ENCODE results near the gene SPRYD3.
"Not testable (repeated sequence)": the region's sequence is repeated elsewhere in the genome, so short reads cannot be mapped to it uniquely, and the experiment has no call there.

Gene SPRYD3

GRCh38 chr12:53079226-53080117 lies at the start of gene SPRYD3:
TSS of gene SPRYD3 (minus strand) at chr12:53079390. CDS start at chr12:53079333, 57 bp downstream.
- in situ Hi-C loops (cut with MboI; ENCODE audit: low sequenced_read_pairs): no loop called here

DNA sequence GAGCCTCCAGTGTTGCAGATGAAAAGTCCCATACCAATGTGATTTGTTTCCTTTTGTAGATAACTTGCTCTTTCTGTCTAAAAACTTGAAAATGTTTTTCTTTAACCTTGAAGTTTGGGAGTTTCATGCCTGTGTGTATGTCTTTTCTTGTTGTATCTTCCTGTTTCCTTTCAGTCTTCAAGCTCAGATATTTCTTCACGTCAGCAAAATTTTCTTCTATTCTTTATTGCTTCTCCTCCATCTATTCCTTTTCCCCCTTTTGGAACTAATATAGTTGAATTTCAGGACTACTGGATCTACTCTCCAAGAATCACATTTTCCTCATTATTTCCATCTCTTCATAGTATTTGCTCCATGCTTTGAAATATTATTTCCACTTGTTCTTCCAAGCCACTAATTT lies 48.0 kb upstream of the SPRYD3 start:
- in situ Hi-C loops (cut with MboI; ENCODE audit: low sequenced_read_pairs): no loop called here

- in situ Hi-C loops (cut with MboI; ENCODE audit: low sequenced_read_pairs): no loop called here
Measured at GRCh38 chr12:53124352-53124723, 45.1 kb upstream of the SPRYD3 start.

- in situ Hi-C loops (cut with MboI; ENCODE audit: low sequenced_read_pairs): no loop called here
Measured at GRCh38 chr12:53123578-53124351, 44.6 kb upstream of the SPRYD3 start.

DNA sequence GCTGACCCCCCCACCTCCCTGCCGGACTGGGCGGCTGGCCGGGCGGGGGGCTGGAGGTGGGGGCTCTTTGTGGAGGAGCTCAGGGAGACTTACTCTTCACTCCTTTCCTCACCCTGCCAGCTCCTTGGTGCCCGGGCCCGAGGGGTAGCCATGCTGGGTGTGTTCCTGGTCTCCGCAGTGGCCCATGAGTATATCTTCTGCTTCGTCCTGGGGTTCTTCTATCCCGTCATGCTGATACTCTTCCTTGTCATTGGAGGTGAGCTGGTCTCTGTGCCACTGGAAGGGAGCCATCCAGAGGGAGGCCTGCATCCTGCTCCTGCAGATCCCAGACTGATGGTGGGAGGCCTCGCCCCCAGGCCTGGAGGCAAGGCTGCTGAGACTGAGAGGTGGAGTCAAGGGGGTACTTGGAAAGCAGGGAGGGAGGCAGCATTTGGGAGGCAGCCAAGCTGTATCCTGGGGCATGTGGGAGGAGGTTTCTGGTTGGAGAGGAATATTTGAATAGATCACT lies 43.8 kb upstream of the SPRYD3 start:
- in situ Hi-C loops (cut with MboI; ENCODE audit: low sequenced_read_pairs): no loop called here

GRCh38 chr12:53120685-53121525 lies 41.7 kb upstream of the SPRYD3 start:
- in situ Hi-C loops (cut with MboI; ENCODE audit: low sequenced_read_pairs): no loop called here

DNA sequence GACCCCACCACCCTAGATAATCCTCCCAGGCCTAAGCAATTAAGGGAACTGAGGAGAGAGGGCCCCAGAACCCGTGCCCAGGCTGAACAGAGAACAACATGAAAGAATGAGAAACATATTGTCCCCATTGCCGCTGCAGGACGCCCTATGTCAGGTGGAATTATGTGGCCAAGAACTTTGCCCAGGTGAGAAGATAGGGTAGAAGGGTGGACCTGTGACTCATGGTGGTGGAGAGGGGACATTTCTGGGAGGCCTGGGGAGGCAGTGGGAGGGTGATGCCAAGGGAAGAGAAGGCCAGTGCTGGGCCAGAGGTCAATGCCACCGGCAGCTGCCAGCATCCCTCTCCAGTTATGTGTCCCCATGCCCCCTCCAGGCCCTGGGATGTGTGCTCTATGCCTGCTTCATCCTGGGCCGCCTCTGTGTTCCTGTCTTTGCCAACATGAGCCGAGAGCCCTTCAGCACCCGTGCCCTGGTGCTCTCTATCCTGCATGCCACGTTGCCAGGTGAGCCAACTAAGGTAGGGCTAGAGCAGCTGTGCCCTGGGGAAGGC lies 39.6 kb upstream of the SPRYD3 start:
- in situ Hi-C loops (cut with MboI; ENCODE audit: low sequenced_read_pairs): no loop called here

GRCh38 chr12:53115891-53116648 lies 36.9 kb upstream of the SPRYD3 start:
- in situ Hi-C loops (cut with MboI; ENCODE audit: low sequenced_read_pairs): no loop called here

DNA sequence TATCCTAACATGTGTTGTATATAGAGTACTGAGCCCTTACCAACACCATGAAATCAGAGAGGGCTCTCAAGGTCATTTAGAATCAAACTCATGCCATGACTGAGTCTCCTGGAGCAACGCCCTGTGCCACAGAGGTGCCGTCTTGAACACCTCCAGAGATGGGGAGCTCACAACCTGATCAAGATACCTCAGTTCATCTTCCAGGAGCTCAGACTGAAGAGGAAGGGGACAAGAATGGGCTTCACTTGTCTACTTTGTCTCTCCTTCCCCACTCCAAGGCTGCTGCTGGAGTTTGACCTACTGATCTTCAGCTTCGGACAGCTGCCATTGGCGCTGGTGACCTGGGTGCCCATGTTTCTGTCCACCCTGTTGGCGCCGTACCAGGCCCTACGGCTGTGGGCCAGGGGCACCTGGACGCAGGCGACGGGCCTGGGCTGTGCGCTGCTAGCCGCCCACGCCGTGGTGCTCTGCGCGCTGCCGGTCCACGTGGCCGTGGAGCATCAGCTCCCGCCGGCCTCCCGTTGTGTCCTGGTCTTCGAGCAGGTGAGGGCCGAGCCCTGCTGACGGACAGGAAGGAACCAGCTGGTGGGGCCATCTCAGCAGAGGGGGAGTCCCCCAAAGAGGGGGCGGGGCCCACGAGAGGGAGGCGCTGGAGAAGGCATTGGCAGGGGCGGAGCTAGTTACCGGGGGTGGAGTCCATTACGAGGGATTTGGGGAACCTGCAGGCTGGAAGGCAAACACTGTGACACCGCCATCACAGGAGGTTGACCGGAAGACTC lies 36.1 kb upstream of the SPRYD3 start:
- in situ Hi-C loops (cut with MboI; ENCODE audit: low sequenced_read_pairs): no loop called here

DNA sequence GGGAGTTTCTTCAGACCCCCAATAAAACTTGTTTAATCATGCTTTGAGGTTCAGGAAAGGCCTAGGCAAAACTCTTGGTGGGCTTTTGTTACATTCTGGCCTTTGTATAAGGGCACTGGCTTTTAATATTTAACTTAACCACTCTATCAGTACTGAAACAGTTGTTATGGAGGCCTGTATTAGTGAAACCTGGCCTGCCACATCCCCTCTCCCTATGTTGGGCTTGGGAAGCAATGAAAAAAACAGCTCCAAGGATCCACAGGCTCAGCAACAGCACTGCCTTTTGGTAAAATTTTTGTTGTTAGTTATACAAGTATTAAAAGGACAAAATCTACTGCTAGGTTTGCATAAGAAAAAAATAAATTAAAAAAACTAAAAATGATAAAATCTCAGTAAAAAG lies 34.8 kb upstream of the SPRYD3 start:
- in situ Hi-C loops (cut with MboI; ENCODE audit: low sequenced_read_pairs): no loop called here

DNA sequence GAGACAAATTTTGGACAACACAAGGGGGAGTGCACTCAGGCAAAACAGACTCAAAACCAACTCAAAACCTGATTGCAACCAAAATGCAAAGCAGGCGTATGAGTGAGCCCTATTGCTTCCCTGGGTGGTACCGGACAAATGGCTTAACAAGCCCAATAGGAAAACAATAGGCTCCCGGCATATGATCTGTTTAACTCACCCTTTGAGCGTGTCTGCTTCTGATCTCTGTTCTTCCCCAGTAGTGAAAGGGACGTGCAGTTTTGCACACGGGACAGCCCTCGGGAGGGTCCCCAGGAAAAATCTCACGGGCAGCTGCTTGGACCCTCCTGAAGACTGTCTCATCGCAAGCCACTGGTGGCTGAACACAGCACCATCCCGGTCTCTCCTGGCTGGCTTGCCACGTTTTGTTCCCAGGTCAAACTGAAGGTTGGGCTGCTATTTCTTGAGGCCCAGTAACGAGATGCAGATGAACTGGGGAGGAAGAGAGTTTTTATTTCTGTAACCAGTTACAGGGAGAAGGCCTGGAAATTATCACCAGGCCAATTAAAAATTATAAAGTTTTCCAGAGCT lies 34.0 kb upstream of the SPRYD3 start:
- in situ Hi-C loops (cut with MboI; ENCODE audit: low sequenced_read_pairs): no loop called here

GRCh38 chr12:53112431-53112830 lies 33.2 kb upstream of the SPRYD3 start:
- in situ Hi-C loops (cut with MboI; ENCODE audit: low sequenced_read_pairs): not testable (repeated sequence)

DNA sequence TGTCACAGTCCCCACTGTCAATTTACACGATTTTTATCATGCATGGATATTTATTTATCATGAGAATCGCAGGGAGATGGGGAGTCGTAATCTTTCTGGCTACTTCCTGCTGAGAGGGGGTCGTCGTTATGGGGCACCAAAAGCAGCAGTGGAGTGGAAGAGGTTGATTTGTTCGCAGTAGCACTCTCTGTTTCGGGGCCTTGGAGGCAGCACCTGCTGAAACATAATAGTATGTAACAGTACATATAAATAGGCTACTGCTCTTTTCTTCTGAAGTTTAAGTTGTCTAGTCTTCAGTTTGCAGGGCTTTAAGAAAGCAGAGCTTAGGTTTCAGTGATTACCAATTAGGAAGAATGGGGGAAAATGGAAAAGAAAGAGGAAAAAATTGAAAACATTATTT lies 27.9 kb upstream of the SPRYD3 start:
- in situ Hi-C loops (cut with MboI; ENCODE audit: low sequenced_read_pairs): no loop called here

GRCh38 chr12:53105712-53106439 lies 26.7 kb upstream of the SPRYD3 start:
- in situ Hi-C loops (cut with MboI; ENCODE audit: low sequenced_read_pairs): no loop called here

DNA sequence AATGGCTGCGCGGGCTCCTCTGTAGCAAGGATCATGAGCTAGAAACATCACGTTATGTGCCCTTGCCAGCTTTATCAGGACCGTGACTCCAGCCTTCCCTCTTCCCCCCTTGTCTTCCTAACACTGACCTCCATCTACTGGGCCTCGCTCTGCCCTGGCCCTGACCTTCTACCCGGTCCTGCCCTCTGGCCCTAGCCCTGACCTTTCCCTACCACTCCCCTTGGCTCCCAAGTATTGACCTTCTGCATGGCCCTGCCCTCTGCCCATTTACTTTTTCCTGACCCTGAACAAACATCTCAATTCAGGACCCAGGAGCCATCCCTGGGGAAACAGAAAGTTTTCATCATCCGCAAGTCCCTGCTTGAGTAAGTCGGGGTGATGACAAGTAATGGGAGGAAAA lies 26.1 kb upstream of the SPRYD3 start:
- in situ Hi-C loops (cut with MboI; ENCODE audit: low sequenced_read_pairs): no loop called here

DNA sequence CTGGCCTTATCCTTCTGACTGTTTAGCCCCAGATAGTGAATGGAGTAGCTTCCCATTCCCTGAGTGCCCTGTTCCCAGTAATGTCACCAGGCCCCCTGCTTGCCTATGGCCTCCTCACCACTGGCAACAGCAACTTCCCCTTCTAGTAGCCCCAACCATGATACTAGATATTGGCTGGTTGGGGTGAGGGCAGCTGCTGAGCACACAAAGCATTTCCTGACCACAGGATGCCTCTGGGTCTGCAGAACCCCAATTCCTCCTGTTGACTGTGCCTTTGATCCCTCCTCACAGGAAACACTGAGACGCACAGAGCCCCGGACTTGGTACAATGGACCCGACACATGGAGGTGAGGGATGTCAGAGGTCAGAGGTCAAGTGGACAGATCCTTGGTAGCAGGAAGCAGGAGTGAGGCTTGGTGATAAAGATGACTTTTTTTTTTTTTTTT lies 24.7 kb upstream of the SPRYD3 start:
- in situ Hi-C loops (cut with MboI; ENCODE audit: low sequenced_read_pairs): no loop called here

- in situ Hi-C loops (cut with MboI; ENCODE audit: low sequenced_read_pairs): no loop called here
Measured at GRCh38 chr12:53102883-53103807, 24.0 kb upstream of the SPRYD3 start, which contains the start of gene SOAT2. TSS of gene SOAT2 (plus strand) at chr12:53103486. CDS start at chr12:53103578, 92 bp downstream.

Measured in HL-60/S4 (cell line).